ENCODE results near the gene TNIP1. TPM values are rescaled to one million over a fixed set of nuclear protein-coding genes. Genes with fewer than 3 reads are reported as not detected.

Gene TNIP1
- total RNA-seq, 1 donor from 2014 or later, result 63.6 TPM

DNA sequence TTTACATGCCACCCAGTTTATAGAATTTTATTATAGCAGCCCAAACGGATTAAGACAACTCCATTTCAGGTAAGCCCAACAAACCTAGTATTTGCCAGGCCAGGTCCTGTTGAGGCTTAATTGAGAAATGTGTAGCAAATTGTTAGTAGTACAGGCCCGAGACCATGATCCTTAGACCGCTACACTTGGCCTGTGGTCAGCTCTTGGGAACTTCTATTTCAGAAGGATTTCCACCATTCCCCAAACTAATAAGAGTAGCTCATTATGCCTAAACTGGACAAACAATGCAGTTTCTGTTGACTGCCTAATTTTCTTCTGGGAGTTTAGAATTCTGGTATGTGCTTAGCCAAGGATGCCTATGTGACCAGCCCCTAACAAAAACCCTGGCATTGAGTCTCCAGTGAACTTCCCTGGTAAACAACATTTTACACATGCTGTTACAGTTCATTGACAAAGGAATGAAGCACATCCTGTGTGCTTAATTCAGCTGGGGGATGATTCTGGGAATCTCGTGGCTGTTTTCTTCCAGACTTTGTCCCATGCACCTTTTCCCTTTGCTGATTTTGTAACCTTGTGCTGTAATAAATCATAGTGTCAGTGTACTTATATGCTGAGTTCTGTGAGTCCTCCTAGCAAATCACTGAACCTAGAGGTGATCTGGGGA, 66.0 kb downstream of the TNIP1 start:
- H3K4me3 Mint-ChIP-seq, result no peak overlapping the region
- TF ChIP-seq, protein P1, sequence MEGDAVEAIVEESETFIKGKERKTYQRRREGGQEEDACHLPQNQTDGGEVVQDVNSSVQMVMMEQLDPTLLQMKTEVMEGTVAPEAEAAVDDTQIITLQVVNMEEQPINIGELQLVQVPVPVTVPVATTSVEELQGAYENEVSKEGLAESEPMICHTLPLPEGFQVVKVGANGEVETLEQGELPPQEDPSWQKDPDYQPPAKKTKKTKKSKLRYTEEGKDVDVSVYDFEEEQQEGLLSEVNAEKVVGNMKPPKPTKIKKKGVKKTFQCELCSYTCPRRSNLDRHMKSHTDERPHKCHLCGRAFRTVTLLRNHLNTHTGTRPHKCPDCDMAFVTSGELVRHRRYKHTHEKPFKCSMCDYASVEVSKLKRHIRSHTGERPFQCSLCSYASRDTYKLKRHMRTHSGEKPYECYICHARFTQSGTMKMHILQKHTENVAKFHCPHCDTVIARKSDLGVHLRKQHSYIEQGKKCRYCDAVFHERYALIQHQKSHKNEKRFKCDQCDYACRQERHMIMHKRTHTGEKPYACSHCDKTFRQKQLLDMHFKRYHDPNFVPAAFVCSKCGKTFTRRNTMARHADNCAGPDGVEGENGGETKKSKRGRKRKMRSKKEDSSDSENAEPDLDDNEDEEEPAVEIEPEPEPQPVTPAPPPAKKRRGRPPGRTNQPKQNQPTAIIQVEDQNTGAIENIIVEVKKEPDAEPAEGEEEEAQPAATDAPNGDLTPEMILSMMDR (conservative IDR thresholded peaks at IDR 0.05), result no peak
- no peaks in the 10 kb centered on the region for H3K4me1 Mint-ChIP-seq (ENCODE audit: unreplicated experiment)
- H3K36me3 Mint-ChIP-seq, result no peaks in the 10 kb centered on the region
- H3K27ac Mint-ChIP-seq, result no peak overlapping the region
- no peak for DNase-seq (ENCODE audit: extremely low spot score, unreplicated experiment)
- H3K9me3 Mint-ChIP-seq, result no peaks in the 10 kb centered on the region
- H3K27me3 Mint-ChIP-seq, result peaks cover 11% of the 10 kb centered on the region

DNA sequence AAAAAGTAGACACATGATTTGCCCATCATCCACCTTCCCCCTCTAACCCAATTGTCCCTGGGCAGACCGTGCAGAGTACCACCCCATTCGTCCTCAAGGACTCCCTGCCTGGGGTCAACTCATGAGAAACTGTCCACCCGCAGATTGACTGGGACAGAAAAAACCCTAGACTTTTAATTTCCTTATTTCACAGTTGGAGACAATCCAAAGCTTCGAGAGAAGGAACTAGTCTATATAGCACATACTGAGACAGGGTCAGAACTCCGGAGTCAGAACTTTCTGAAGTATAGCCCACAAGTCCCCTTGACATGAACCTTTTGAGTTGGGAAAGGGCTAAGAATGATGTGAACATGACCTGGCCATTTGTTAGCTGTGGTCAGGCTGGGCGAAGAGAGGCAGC, 68.0 kb downstream of the TNIP1 start:
- H3K4me1 Mint-ChIP-seq (ENCODE audit: unreplicated experiment), result no peaks in the 10 kb centered on the region
- no peak overlapping the region for H3K27ac Mint-ChIP-seq
- DNase-seq (ENCODE audit: extremely low spot score, unreplicated experiment), result no peak
- no peak overlapping the region for H3K4me3 Mint-ChIP-seq
- H3K27me3 Mint-ChIP-seq, result peaks cover 9% of the 10 kb centered on the region
- H3K36me3 Mint-ChIP-seq, result no peaks in the 10 kb centered on the region
- no peaks in the 10 kb centered on the region for H3K9me3 Mint-ChIP-seq
- TF ChIP-seq, protein P1 (conservative IDR thresholded peaks at IDR 0.05), result no peak

DNA sequence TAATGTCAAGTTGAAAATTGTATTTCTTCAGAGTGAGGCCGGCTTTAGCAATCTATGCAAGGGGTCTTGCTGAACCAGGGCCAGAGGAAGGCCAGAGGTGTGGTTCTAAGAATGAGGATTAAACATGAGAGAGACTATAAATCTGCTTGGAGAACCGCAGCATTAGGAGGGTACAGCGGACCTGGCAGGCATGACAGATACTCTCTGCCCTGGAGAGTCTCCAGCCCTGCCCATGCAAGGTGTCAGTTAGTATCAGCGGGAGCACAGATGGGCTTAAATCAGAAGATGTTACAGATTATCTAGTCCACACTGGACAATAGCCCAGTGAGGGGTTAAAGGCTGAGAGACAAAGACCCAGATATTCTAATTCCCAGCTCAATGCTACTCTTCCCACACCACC, 71.9 kb downstream of the TNIP1 start:
- H3K4me3 Mint-ChIP-seq, result no peak overlapping the region
- no peak for DNase-seq (ENCODE audit: extremely low spot score, unreplicated experiment)
- TF ChIP-seq, protein P1 (conservative IDR thresholded peaks at IDR 0.05), result no peak
- peaks cover 4% of the 10 kb centered on the region for H3K4me1 Mint-ChIP-seq (ENCODE audit: unreplicated experiment)
- H3K9me3 Mint-ChIP-seq, result no peaks in the 10 kb centered on the region
- H3K36me3 Mint-ChIP-seq, result no peaks in the 10 kb centered on the region
- H3K27me3 Mint-ChIP-seq, result peaks cover 5% of the 10 kb centered on the region
- H3K27ac Mint-ChIP-seq, result no peak overlapping the region

DNA sequence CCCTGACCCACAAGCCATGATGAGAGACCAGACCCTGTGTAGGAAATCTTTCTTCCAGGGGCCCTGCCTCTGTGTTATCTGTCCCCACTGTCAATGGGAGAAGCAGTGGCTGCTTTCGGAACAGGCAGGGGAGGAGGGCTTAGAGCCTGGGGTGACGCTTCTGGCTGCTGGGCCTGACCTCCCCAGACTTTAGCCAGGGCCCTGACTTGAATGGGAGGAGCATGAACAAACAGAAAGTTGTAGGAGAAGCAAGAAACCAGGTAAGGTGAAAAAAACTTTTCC, 72.7 kb downstream of the TNIP1 start:
- TF ChIP-seq, protein P1 (conservative IDR thresholded peaks at IDR 0.05), result no peak
- H3K4me3 Mint-ChIP-seq, result no peak overlapping the region
- no peaks in the 10 kb centered on the region for H3K36me3 Mint-ChIP-seq
- no peaks in the 10 kb centered on the region for H3K9me3 Mint-ChIP-seq
- peaks cover 5% of the 10 kb centered on the region for H3K27me3 Mint-ChIP-seq
- H3K27ac Mint-ChIP-seq, result no peak overlapping the region
- H3K4me1 Mint-ChIP-seq (ENCODE audit: unreplicated experiment), result peaks cover 11% of the 10 kb centered on the region
- DNase-seq (ENCODE audit: extremely low spot score, unreplicated experiment), result no peak

DNA sequence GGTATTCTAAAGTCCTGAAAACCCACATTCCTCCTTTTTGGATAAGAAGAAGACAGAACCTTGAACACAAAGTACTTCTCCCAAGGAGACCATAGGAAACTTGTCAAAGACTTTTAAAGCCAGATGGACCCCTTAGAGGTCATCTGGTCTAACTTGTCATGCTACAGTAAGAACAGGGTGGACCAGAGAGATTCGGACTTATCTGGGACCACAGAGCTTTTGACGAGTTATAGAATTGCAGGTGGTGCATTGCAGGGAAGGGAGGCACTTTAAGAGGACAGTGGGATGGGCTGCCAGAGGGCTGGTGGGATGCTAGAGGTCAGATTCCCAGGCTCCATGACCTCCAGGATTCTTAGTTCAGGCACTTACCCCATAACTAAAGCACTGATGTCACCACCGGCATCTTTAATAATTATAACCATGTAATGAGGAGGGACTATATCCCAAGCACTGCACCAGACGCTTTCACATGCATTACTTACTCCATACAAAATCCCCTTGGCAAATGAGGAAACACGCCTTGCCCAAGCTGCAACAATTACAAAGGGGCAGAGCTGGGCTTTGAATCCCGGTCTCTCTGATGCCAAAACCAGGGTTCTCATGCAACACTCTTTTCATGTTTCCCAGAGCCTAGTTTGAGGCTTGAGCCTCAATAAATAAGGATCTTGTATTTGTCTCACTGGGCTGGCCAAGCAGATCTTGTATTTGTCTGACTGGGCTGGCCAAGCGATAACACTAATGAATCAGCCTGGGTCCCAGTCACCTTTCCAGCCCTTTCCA, 73.2 kb downstream of the TNIP1 start:
- no peak overlapping the region for H3K4me3 Mint-ChIP-seq
- H3K27ac Mint-ChIP-seq, result no peak overlapping the region
- no peaks in the 10 kb centered on the region for H3K36me3 Mint-ChIP-seq
- H3K9me3 Mint-ChIP-seq, result no peaks in the 10 kb centered on the region
- TF ChIP-seq, protein P1 (conservative IDR thresholded peaks at IDR 0.05), result no peak
- no peak for DNase-seq (ENCODE audit: extremely low spot score, unreplicated experiment)
- H3K27me3 Mint-ChIP-seq, result peaks cover 5% of the 10 kb centered on the region
- H3K4me1 Mint-ChIP-seq (ENCODE audit: unreplicated experiment), result peaks cover 12% of the 10 kb centered on the region

Data from type B pancreatic cell (in vitro differentiated cells).